Mucosa of gallbladder (tissue), 1 donor: ENCODE data around the gene CPA3. TPM values are rescaled to one million over a fixed set of nuclear protein-coding genes. Genes with fewer than 3 reads are reported as not detected.

ENCODE experiments used
- DNase-seq: peaks from one replicate; pipeline ENCODE4 v3.0.0-alpha.2; 2020; ENCODE audit warnings: low spot score
- total RNA-seq: library from RNA; stranded (reverse); gene quantifications from one replicate; pipeline ENCODE4 v1.2.1, GENCODE V29; 2021
- donor health status: DM: no; HTN: no; CAD: no.

CPA3 gene
- total RNA-seq, 1 donor from 2014 or later: 46.6 TPM

- DNase-seq: no peak
These were observed 51.0 kb downstream of the CPA3 start for GRCh38 chr3:148916132-148916531.

- DNase-seq: no peak
These were observed 57.4 kb downstream of the CPA3 start for GRCh38 chr3:148922467-148922866.

- no peak for DNase-seq
These were observed 58.5 kb downstream of the CPA3 start for GRCh38 chr3:148923592-148923991.

- no peak for DNase-seq
These were observed 59.5 kb downstream of the CPA3 start for GRCh38 chr3:148924562-148924961.

- no peak for DNase-seq
These were observed 60.7 kb downstream of the CPA3 start for GRCh38 chr3:148925845-148926244.

- DNase-seq: no peak
These were observed 65.7 kb downstream of the CPA3 start for GRCh38 chr3:148930752-148931151.

GRCh38 chr3:148931574-148931973 lies 66.5 kb downstream of the CPA3 start:
- no peak for DNase-seq

GRCh38 chr3:148932972-148933371 lies 67.9 kb downstream of the CPA3 start:
- DNase-seq: no peak

GRCh38 chr3:148937467-148938255 lies 72.6 kb downstream of the CPA3 start:
- no peak for DNase-seq

- no peak for DNase-seq
These were observed 73.2 kb downstream of the CPA3 start for GRCh38 chr3:148938306-148938705.

- no peak for DNase-seq
These were observed 73.8 kb downstream of the CPA3 start for GRCh38 chr3:148938936-148939335.

GRCh38 chr3:148940983-148941382 lies 75.9 kb downstream of the CPA3 start:
- no peak for DNase-seq

- peak; percentile 16 for DNase-seq
These were observed 78.6 kb downstream of the CPA3 start for GRCh38 chr3:148943506-148944205.

- no peak for DNase-seq
These were observed 80.0 kb downstream of the CPA3 start for GRCh38 chr3:148945116-148945515.

Other genes with a start within 250 kb of the CPA3 start
- gene AGTR1, start 167.4 kb upstream of the CPA3 start, total RNA-seq: 1.9 TPM
- 16.5 TPM for gene CPB1, start 37.5 kb upstream of the CPA3 start, total RNA-seq
- 40.9 TPM for gene GYG1, start 126.2 kb downstream of the CPA3 start, total RNA-seq
- gene HLTF, start 221.2 kb downstream of the CPA3 start, total RNA-seq: 22.6 TPM